ENCODE data around the gene GMDS.

DNA sequence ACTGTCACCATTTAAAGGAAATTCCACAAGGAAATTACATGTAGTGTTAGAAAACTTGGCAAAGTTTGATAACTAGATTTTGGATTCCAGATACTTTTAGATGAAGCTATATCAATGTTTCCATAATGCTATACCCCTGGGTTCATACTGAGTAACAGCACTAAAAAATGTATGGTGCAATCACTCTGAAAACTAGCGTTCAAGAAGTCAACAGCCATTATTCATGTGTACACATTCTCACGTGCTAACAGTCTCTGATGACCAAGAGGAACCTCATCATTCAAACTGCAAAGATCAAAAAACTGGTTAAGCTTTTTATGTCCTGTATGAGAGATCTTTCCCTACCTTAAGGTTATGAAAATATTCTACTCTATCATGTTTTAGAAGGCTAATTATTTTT lies 197.6 kb downstream of the GMDS start:
- TF ChIP-seq EZH2 (IDR thresholded peaks at IDR 0.05; ENCODE audit: insufficient read depth, poor library complexity, severe bottlenecking) (no peak), EZH2phosphoT487 (IDR thresholded peaks at IDR 0.05; ENCODE audit: insufficient read depth, low read depth) (no peak)
